ENCODE data around the gene AGBL3. TPM values are rescaled to one million over a fixed set of nuclear protein-coding genes. Genes with fewer than 3 reads are reported as not detected.

AGBL3 gene
- total and polyA plus RNA-seq, 9 of the 15 experiments (the other 6 are each of a cell fraction or from before 2014, with no cell fraction given), result 0.54 to 2.9 (median 1.7) TPM

DNA sequence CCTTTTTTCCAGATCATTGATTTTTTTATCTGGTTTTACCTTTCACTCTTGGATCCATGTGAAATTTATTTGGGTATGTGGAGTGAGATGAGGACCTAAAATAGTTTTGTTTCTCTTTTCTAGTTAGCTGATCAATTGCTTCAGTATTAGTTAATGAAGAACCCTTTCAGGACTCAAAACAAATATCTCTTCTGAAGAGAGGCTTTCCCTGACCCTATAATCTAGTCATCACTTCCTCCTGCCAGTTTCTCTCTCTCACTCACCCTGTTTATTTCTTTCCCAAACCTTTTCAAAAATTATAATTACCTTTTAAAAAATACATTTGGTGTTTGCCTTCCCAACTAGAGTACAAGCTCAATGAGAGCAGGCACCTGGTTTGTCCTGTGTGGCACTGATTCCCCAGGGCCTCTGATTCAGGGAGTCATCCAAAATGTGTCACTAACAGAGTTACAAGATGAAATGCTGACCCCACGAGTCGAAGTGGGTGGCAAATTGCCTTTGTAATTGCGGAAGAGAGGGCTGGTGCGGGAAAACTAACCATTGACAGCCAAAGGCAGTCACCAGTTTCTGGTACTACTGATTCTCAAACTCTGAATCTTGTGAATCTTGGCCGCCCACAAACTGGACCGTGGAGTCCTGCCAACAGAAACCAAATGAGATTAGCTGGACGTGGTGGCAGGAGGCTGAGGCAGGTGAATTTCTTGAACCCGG is 163.9 kb downstream of the AGBL3 start:
- no peak for DNase-seq (ENCODE audit: extremely low read depth in 1 of 4, low spot score in 3 of 4)

DNA sequence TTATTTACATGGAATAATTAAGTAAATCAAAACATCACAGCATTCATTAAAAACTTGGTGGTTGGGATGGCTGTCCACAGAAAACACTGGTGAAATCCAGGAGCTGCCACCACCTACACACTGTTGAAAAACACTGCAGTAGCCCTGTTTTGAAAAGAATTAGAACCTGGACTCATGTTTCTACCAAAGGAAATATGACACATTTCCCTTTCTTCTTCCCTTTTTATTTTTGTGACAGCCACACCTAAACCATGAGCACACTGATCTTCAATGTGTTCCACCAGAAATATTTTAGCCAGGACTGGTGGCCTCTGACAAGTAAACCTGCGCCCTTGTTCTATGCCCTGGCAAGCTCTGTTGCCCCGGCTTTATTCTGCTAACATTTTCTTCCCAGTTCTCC is 164.8 kb downstream of the AGBL3 start:
- Histone ChIP-seq H3K4me2 (ENCODE audit: insufficient read depth, low read length) (no peak overlapping the region), H3K36me3 (ENCODE audit: control insufficient read depth, insufficient read depth, low read length) (no peaks in the 10 kb centered on the region), H3K27ac (ENCODE audit: extremely low read depth, low read depth, low read length) (no peak overlapping the region), H3K79me2 (ENCODE audit: control insufficient read depth, insufficient read depth, low read length) (no peaks in the 10 kb centered on the region), H3K27me3 (ENCODE audit: control insufficient read depth in 2 of 2, insufficient read depth in 2 of 2, low read length in 2 of 2) (no peaks in the 10 kb centered on the region), H2AFZ (ENCODE audit: low read depth, low read length) (no peak overlapping the region), H3K9ac (ENCODE audit: insufficient read depth in 1 of 2, low read depth in 2 of 2, low read length in 2 of 2) (no peak overlapping the region), H3K4me3 (no peak overlapping the region), H3K9me3 (replicated peaks; ENCODE audit: control insufficient read depth, insufficient read depth, low read depth, low read length) (peaks cover under 1% of the 10 kb centered on the region; the same call in 1 of the 2 replicates), H3K9me1 (ENCODE audit: control insufficient read depth, insufficient read depth, low read length) (no peaks in the 10 kb centered on the region), H3K4me1 (replicated peaks in 1 of 2; ENCODE audit: control insufficient read depth in 2 of 2, insufficient read depth in 2 of 2, low read length in 2 of 2) (peaks cover 0 to 11% of the 10 kb centered on the region in 2 experiments; a peak in 3 of 5 replicates), H4K20me1 (replicated peaks; ENCODE audit: control insufficient read depth, insufficient read depth, low read length) (no peaks in the 10 kb centered on the region)
- FAIRE-seq (no peak), ATAC-seq (no peak), DNase-seq (ENCODE audit: extremely low read depth in 1 of 4, low spot score in 3 of 4) (no peak)
- in situ Hi-C loops (cut with MboI), result no loop called here
- intact Hi-C loops (cut with micrococcal nuclease), result no loop called here
- 27% methylated on average over 2 of the region's 2 CpGs for WGBS (ENCODE audit: insufficient coverage, low coverage, missing lambda C conversion rate)
- BruUV-seq (replicated peaks), result no TSS peak
- CTCF ChIA-PET (ENCODE audit: low intra/inter-chr PET ratio), result no interaction called here
- POLR2A ChIA-PET, result interaction anchor here (2.3 kb wide), 1 partner anchor 9 kb away, joined by 11 read pairs; no protein-coding TSS in a partner anchor
- TF ChIP-seq ZHX1 (conservative IDR thresholded peaks at IDR 0.05; ENCODE audit: low read length), result no peak
- TF ChIP-seq LARP7 (IDR thresholded peaks at IDR 0.05), result no peak
- TF ChIP-seq EWSR1 (IDR thresholded peaks at IDR 0.05; ENCODE audit: borderline replicate concordance, low read depth, partially characterized antibody), result no peak
- TF ChIP-seq RFX7 (CRISPR knock-in tag; IDR thresholded peaks at IDR 0.05), result no peak
- no peak for TF ChIP-seq RHOXF2B (CRISPR knock-in tag; conservative IDR thresholded peaks at IDR 0.05)
- TF ChIP-seq BMI1 (IDR thresholded peaks at IDR 0.05; ENCODE audit: low read length), result no peak
- TF ChIP-seq, protein P1, sequence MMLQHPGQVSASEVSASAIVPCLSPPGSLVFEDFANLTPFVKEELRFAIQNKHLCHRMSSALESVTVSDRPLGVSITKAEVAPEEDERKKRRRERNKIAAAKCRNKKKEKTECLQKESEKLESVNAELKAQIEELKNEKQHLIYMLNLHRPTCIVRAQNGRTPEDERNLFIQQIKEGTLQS (IDR thresholded peaks at IDR 0.05), result no peak
- TF ChIP-seq, protein P1 (CRISPR knock-in tag; conservative IDR thresholded peaks at IDR 0.05), result no peak
- no peak for TF ChIP-seq POLR2AphosphoS2 (IDR thresholded peaks at IDR 0.05; ENCODE audit: low read length)

More for the DNA sequence above, 163.9 kb downstream of the AGBL3 start:
- H3K4me1 ChIP-seq (replicated peaks in 1 of 2; ENCODE audit: control insufficient read depth in 2 of 2, insufficient read depth in 2 of 2, low read length in 2 of 2), result peaks cover 0 to 11% of the 10 kb centered on the region in 2 experiments; a peak in 3 of 5 replicates
- H3K27ac ChIP-seq (ENCODE audit: extremely low read depth, low read depth, low read length), result no peak overlapping the region
- no peaks in the 10 kb centered on the region for H4K20me1 ChIP-seq (replicated peaks; ENCODE audit: control insufficient read depth, insufficient read depth, low read length)
- no peaks in the 10 kb centered on the region for H3K79me2 ChIP-seq (ENCODE audit: control insufficient read depth, insufficient read depth, low read length)
- no peak for TF ChIP-seq FIP1L1 (IDR thresholded peaks at IDR 0.05; ENCODE audit: low read depth, low read length, poor library complexity, severe bottlenecking)
- no peak for TF ChIP-seq ZNF717 (CRISPR knock-in tag; IDR thresholded peaks at IDR 0.05)
- TF ChIP-seq, protein P2, sequence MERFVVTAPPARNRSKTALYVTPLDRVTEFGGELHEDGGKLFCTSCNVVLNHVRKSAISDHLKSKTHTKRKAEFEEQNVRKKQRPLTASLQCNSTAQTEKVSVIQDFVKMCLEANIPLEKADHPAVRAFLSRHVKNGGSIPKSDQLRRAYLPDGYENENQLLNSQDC (CRISPR knock-in tag; IDR thresholded peaks at IDR 0.05), result no peak
- TF ChIP-seq OTX1 (CRISPR knock-in tag; IDR thresholded peaks at IDR 0.05), result no peak
- peak; percentile 31; the same call in 1 of the 2 replicates for TF ChIP-seq ZNF316 (IDR thresholded peaks at IDR 0.05)
- TF ChIP-seq MTA3 (IDR thresholded peaks at IDR 0.05; ENCODE audit: borderline replicate concordance), result no peak
- H3K9me3 ChIP-seq (replicated peaks; ENCODE audit: control insufficient read depth, insufficient read depth, low read depth, low read length), result no peaks in the 10 kb centered on the region; the same call in 1 of the 2 replicates
- intact Hi-C loops (cut with micrococcal nuclease) (no loop called here), in situ Hi-C loops (cut with MboI) (no loop called here)
- no peak for FAIRE-seq
- H3K9ac ChIP-seq (ENCODE audit: insufficient read depth in 1 of 2, low read depth in 2 of 2, low read length in 2 of 2), result no peak overlapping the region
- ATAC-seq, result no peak
- POLR2A ChIA-PET, result interaction anchor here (2.3 kb wide), 1 partner anchor 10 kb away, joined by 11 read pairs; no protein-coding TSS in a partner anchor
- H2AFZ ChIP-seq (ENCODE audit: low read depth, low read length), result no peak overlapping the region
- CTCF ChIA-PET (ENCODE audit: low intra/inter-chr PET ratio), result no interaction called here
- H3K4me3 ChIP-seq, result no peak overlapping the region
- no peaks in the 10 kb centered on the region for H3K9me1 ChIP-seq (ENCODE audit: control insufficient read depth, insufficient read depth, low read length)
- WGBS (ENCODE audit: insufficient coverage, low coverage, missing lambda C conversion rate), result 16% methylated on average over 8 of the region's 8 CpGs
- no peaks in the 10 kb centered on the region for H3K36me3 ChIP-seq (ENCODE audit: control insufficient read depth, insufficient read depth, low read length)
- no peaks in the 10 kb centered on the region for H3K27me3 ChIP-seq (ENCODE audit: control insufficient read depth in 2 of 2, insufficient read depth in 2 of 2, low read length in 2 of 2)
- no peak overlapping the region for H3K4me2 ChIP-seq (ENCODE audit: insufficient read depth, low read length)
- no TSS peak for BruUV-seq (replicated peaks)
